ENCODE data around the gene PGBD5.
A peak's percentile ranks its signal among the peaks of the same experiment; 100 is the strongest.

The PGBD5 gene

DNA sequence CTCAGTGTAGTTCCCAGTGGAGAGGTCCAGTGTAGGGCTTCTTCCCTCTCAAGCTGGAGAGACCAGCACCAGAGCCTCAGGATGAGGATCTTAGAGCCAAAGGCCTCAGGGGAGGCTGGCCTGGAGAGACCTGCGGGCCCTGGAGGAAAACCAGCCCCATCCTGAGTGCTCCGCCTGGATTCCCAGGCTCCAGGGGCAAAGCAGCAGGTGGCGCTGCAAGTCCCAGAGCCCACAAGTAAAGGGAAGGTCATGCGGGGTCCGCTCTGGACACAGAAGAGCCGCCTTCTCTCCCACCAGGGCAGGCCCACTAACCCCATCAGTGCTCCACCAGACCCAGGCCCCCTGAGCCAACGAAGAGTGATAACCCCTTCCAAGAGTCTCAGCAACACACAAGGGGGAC is 22.7 kb downstream of the PGBD5 start:
- H3K4me3 ChIP-seq (replicated peaks in 1 of 2; ENCODE audit: low read depth in 2 of 2, low read length in 2 of 2) = no peak overlapping the region
- DNase-seq (ENCODE audit: low read depth in 2 of 2) = no peak
- TF ChIP-seq, protein P1, sequence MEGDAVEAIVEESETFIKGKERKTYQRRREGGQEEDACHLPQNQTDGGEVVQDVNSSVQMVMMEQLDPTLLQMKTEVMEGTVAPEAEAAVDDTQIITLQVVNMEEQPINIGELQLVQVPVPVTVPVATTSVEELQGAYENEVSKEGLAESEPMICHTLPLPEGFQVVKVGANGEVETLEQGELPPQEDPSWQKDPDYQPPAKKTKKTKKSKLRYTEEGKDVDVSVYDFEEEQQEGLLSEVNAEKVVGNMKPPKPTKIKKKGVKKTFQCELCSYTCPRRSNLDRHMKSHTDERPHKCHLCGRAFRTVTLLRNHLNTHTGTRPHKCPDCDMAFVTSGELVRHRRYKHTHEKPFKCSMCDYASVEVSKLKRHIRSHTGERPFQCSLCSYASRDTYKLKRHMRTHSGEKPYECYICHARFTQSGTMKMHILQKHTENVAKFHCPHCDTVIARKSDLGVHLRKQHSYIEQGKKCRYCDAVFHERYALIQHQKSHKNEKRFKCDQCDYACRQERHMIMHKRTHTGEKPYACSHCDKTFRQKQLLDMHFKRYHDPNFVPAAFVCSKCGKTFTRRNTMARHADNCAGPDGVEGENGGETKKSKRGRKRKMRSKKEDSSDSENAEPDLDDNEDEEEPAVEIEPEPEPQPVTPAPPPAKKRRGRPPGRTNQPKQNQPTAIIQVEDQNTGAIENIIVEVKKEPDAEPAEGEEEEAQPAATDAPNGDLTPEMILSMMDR (IDR thresholded peaks at IDR 0.05; ENCODE audit: low read depth, low read length) = no peak

DNA sequence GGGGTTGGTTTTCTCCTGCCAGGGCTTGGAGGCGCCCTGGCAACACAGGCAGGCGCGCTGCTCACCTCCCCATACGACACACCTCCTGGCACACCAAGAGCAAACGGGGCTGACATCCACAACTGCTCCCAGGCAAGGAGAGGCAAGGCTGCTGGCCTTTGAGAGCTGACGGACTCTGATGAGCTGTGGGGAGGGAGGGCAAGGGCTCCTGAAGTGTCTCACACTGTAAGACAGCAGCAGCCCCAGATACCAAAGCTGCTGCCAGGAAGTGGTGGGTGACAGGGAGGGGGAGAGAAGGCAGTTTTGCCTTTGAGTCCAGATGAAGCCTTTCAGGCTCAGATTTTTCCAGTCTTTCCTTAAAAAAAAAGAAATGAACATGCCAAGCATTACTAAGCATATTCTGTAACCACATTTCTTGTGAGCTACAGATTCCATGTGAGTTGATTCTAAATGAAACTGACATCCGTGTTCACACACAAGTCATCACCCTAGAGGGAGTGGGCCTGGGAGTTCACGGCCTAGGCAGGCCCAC is 24.3 kb downstream of the PGBD5 start:
- TF ChIP-seq, protein P1 (IDR thresholded peaks at IDR 0.05; ENCODE audit: low read depth, low read length) = no peak
- no peak overlapping the region for H3K4me3 ChIP-seq (replicated peaks in 1 of 2; ENCODE audit: low read depth in 2 of 2, low read length in 2 of 2)
- DNase-seq (ENCODE audit: low read depth in 2 of 2) = peak; percentile 5 to 34

DNA sequence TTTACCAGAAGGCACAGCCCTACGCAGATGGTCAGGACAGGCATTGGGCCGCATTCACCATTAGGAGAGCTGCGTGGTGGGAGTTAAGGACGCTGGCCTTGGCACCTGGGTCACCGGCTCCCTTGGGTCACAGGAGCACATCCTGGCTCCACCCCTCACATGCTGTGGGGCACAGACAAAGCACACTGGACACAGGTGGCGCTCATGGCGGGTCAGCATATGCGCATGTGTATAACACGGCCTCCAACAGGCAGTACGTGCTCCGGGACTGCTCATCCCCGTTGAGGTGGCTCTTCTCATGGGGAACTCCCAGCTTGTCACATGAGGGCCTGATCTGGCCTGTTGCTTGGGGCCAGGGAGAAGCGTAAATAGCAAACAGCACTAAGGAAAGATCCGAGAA is 25.0 kb downstream of the PGBD5 start:
- H3K4me3 ChIP-seq (replicated peaks in 1 of 2; ENCODE audit: low read depth in 2 of 2, low read length in 2 of 2) = no peak overlapping the region
- TF ChIP-seq, protein P1 (IDR thresholded peaks at IDR 0.05; ENCODE audit: low read depth, low read length) = no peak

DNA sequence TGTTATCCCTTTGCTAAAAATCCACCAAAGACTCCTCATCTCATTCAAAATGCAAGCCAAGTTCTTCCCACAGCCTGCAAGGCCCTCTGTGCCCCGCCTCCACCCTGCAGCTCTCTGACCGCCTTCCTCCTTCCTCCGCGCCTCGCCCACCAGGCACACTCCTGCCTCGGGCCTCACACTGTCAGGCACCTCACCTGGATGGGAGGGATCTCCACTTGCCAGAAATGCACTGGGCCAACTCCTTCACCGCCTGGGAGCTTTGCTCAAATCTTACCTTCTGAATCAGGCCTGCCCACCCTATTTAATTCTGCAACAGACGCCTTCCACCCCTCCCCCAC is 26.2 kb downstream of the PGBD5 start:
- no peak for DNase-seq (ENCODE audit: low read depth in 2 of 2)
- TF ChIP-seq, protein P1 (IDR thresholded peaks at IDR 0.05; ENCODE audit: low read depth, low read length) = no peak
- no peak overlapping the region for H3K4me3 ChIP-seq (replicated peaks in 1 of 2; ENCODE audit: low read depth in 2 of 2, low read length in 2 of 2)

More for the DNA sequence above, 25.0 kb downstream of the PGBD5 start:
- DNase-seq (ENCODE audit: low read depth in 2 of 2) = no peak

DNA sequence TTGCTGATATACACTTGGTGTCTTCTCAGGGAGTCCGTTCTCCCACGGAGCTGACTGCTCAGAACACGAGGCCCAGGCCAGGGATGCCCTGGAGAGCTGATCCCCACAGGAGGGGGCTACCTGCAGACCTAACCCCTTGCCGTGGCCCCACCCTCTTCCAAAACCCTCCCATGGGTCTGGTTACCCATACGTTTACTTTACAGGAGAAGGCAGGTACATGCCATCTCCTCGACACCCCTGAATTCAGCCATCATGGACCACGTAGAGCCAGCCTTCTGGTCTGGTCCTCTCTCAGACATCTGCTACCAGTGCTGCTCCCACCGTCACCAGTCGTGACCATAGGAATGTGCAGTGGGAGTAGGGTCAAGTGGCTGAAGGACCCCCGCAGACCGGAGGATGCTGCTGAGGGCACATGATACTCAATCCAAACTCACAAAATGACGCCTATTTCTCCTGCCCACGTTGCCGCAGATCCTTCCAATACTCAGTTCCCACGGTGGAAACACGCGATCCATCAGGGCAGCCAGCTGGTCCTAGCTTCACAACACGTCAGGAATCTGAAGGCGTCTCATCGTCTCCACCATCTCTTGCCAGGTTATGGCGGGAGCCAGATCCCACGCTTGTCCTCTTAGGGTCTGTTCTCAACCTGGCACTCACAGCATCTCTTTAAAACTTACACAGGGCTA is 26.7 kb downstream of the PGBD5 start:
- H3K4me3 ChIP-seq (replicated peaks in 1 of 2; ENCODE audit: low read depth in 2 of 2, low read length in 2 of 2) = no peak overlapping the region
- TF ChIP-seq, protein P1 (IDR thresholded peaks at IDR 0.05; ENCODE audit: low read depth, low read length) = no peak
- no peak for DNase-seq (ENCODE audit: low read depth in 2 of 2)

DNA sequence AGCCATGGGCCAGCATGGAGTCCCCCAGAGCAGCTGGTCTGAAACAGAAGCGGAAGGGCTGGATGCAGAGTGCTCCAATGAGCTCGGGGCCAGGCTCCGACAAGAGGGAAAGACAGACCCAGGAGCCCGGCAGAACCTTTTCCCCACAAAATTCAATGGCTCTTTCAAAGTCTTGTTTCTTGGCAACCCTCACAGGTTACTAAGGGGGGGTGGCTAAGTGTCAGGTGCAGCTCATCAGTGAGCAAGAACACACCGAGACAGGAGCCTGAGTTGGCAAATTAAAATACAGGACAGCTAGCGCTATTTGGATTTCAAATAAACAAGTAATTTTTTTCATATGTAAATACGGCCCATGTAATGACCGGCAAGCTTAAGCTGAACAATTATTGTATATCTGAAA is 27.3 kb downstream of the PGBD5 start:
- no peak for DNase-seq (ENCODE audit: low read depth in 2 of 2)
- TF ChIP-seq, protein P1 (IDR thresholded peaks at IDR 0.05; ENCODE audit: low read depth, low read length) = no peak

DNA sequence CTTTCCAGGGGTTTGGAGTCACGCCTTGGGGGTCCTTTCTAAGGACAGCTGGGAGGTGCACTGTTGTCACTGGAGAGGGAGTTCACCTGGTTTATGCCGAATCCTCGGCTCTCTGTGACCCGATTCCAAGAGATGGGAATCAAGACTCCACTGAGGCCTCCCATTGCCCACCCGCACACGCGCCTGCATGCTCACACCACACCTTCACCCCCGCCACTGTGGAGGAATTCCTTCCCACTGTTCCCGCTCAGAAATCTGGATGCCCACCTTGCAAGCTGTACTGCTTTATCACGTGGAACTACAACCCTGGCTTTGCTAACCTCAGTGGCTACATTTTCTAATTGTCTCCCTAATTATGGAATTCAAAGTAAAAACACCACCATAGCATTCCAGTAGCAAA is 29.2 kb downstream of the PGBD5 start:
- TF ChIP-seq, protein P1 (IDR thresholded peaks at IDR 0.05; ENCODE audit: low read depth, low read length) = no peak
- no peak for DNase-seq (ENCODE audit: low read depth in 2 of 2)
- no peak overlapping the region for H3K4me3 ChIP-seq (replicated peaks in 1 of 2; ENCODE audit: low read depth in 2 of 2, low read length in 2 of 2)

More for the DNA sequence above, 27.3 kb downstream of the PGBD5 start:
- H3K4me3 ChIP-seq (replicated peaks in 1 of 2; ENCODE audit: low read depth in 2 of 2, low read length in 2 of 2) = no peak overlapping the region

Measured in cardiac fibroblast (primary cell).